Skeletal muscle tissue (tissue), 4 donors: ENCODE measurements around the gene TMEM223. TPM values are rescaled to one million over a fixed set of nuclear protein-coding genes. Genes with fewer than 3 reads are reported as not detected.
"Not testable (repeated sequence)": the region's sequence is repeated elsewhere in the genome, so short reads cannot be mapped to it uniquely, and the experiment has no call there.

ENCODE experiments used
- H3K27ac ChIP-seq: one replicate; pipeline ENCODE4 v1.7.0; 2013; ENCODE audit warnings: mild to moderate bottlenecking, low read depth, low read length, inconsistent platforms
- H3K27me3 ChIP-seq, 3 donors: one replicate each; pipeline ENCODE4 v1.7.0; 2013; ENCODE audit warnings: low read length in 3 of 3; ENCODE audit not compliant: control insufficient read depth in 3 of 3, insufficient read depth in 3 of 3
- H3K36me3 ChIP-seq, 3 donors: one replicate each; pipeline ENCODE4 v1.7.0; 2013; ENCODE audit warnings: low read length in 3 of 3; ENCODE audit not compliant: control insufficient read depth in 3 of 3, insufficient read depth in 3 of 3
- H3K4me1 ChIP-seq, 3 donors: one replicate each; pipeline ENCODE4 v1.7.0; 2013; ENCODE audit warnings: low read length in 3 of 3, mild to moderate bottlenecking in 3 of 3; ENCODE audit not compliant: control insufficient read depth in 3 of 3, insufficient read depth in 3 of 3
- H3K4me3 ChIP-seq, 3 donors: one replicate each; pipeline ENCODE4 v1.7.0; 2013; ENCODE audit warnings: low read length in 3 of 3
- H3K9ac ChIP-seq, 3 donors: one replicate each; pipeline ENCODE4 v1.7.0; 2013; ENCODE audit warnings: low read length in 3 of 3, mild to moderate bottlenecking in 3 of 3, moderate library complexity in 2 of 3, low read depth in 1 of 3
- H3K9me3 ChIP-seq, 3 donors: one replicate each; pipeline ENCODE4 v1.7.0; 2013; ENCODE audit warnings: low read length in 3 of 3; ENCODE audit not compliant: control insufficient read depth in 3 of 3
- total RNA-seq: library from RNA; depleted of rRNA; stranded (reverse); fragments of >200 nt; gene quantifications from one replicate; pipeline ENCODE4 v1.2.3, GENCODE V29; 2014
- donor health status: Osteomylitis.

Gene TMEM223
- total RNA-seq, 1 donor from 2014 or later = 20.9 TPM

DNA sequence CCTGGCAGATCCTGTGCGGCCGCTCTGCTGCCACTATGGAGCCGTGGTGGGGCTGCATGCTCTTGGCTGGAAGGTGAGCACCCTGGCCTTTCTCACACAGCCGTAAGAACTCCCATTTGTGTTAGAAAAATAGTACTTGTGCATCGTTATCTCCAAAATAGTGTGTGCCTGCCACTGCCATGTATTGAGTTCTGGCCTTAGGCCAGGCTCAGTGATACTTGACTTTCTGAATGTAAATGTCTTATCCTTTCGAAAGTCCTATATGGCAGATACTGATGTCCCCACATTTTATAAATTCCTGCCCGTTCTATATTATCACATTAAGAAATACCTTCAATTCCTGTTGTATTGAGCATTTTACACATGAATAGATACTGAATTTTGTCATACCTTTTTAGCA is 9.1 kb downstream of the TMEM223 start:
- no peak overlapping the region for H3K4me3 ChIP-seq
- H3K9ac ChIP-seq = no peak overlapping the region
- H3K36me3 ChIP-seq = peaks cover 23 to 29% (median 26%) of the 10 kb centered on the region in 3 donors
- H3K27me3 ChIP-seq = no peaks in the 10 kb centered on the region
- H3K4me1 ChIP-seq = peaks cover 9 to 18% (median 10%) of the 10 kb centered on the region in 3 donors
- no peaks in the 10 kb centered on the region for H3K9me3 ChIP-seq
- H3K27ac ChIP-seq = no peak overlapping the region

DNA sequence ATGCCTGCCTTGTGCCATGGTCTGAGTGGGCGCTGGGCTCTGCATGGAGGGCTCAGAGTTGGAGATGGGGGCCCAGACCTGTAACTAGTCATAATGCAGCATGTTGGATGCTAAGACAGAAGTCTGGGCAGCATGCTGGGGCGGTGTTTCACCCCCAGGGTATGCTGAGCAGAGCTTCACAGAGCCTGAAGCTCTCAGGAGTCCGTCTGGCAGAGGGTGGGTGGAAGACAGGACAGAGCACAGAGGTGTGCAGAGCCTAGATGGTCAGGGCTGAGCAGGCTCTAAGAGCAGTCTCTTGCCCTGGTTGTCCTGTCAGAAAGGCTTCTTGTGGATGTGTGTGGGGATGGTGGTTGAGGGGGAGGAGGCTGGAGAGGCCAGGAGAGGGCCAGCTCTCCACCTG is 13.4 kb downstream of the TMEM223 start:
- Histone ChIP-seq H3K36me3 (peaks cover 45 to 52% (median 51%) of the 10 kb centered on the region in 3 donors), H3K27ac (no peak overlapping the region), H3K4me3 (no peak overlapping the region), H3K9me3 (no peaks in the 10 kb centered on the region), H3K4me1 (no peaks in the 10 kb centered on the region), H3K27me3 (no peaks in the 10 kb centered on the region), H3K9ac (peak overlapping the region in 1 of 3 donors; percentile 40)

DNA sequence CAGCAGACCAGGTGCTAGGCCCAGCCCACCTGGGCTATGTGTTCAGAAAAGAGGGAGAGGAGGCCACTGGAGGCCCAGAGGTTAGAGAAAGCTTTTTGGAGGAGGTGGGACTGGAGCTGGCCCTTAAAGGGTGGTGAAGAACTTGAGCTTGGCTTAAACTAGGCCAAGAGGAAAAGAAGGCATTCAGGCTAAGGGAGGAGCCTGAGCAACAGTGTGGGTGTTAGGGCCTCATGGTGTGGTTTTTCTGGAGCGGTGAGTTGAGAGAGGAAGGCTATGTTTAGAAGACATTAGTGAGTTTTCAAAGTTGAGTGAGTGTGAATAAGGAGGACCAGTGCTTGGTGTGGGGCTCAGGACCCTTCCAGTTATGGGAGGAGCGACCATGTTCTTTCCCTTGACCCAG is 14.4 kb downstream of the TMEM223 start:
- Histone ChIP-seq H3K9me3 (no peaks in the 10 kb centered on the region), H3K27me3 (no peaks in the 10 kb centered on the region), H3K4me3 (no peak overlapping the region), H3K9ac (peak overlapping the region in 1 of 3 donors; percentile 33), H3K36me3 (peaks cover 41 to 48% (median 46%) of the 10 kb centered on the region in 3 donors), H3K27ac (no peak overlapping the region), H3K4me1 (peaks cover 0 to 2% (median under 1%) of the 10 kb centered on the region in 3 donors)

DNA sequence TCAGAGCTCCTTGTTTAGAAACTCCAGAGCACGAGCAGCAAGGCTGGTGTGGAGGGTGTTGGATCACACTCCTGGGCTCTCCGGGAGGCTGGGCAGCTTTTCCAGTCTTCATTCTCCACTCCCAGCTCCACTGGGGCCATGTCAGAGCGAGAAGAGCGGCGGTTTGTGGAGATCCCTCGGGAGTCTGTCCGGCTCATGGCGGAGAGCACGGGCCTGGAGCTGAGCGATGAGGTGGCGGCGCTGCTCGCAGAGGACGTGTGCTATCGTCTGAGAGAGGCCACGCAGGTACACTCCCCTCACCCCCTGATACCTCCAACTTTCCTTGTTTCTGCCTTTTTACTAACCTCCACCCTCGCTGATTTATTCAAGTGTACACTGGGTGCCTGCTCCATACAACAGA is 16.2 kb downstream of the TMEM223 start:
- H3K9ac ChIP-seq = no peak overlapping the region
- peaks cover 32 to 40% (median 39%) of the 10 kb centered on the region in 3 donors for H3K36me3 ChIP-seq
- no peak overlapping the region for H3K27ac ChIP-seq
- no peaks in the 10 kb centered on the region for H3K27me3 ChIP-seq
- no peaks in the 10 kb centered on the region for H3K9me3 ChIP-seq
- no peak overlapping the region for H3K4me3 ChIP-seq
- H3K4me1 ChIP-seq = peaks cover 4 to 13% (median 6%) of the 10 kb centered on the region in 3 donors

DNA sequence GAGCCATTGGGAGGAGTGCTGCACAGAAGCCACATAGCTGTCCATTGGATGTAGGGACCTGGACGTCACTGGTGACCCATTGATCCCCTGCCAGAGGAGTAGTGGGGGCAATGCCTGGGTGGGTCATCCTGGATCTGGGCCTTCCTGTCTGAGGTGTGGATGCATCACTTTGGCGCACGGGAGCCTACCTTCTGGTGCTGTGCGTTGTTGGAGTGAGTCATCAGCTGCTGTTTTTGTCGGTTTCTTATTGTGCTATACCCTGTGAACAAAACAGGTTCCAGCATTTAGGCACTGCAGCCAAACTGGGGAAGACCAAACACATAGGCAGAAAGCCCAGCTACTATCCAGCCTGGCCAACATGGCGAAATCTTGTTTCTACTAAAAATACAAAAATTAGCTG is 17.4 kb downstream of the TMEM223 start:
- no peak overlapping the region for H3K4me3 ChIP-seq
- H3K27ac ChIP-seq = no peak overlapping the region
- peaks cover 15 to 26% (median 16%) of the 10 kb centered on the region in 3 donors for H3K4me1 ChIP-seq
- no peaks in the 10 kb centered on the region for H3K27me3 ChIP-seq
- peak overlapping the region in 1 of 3 donors; percentile 12 for H3K9ac ChIP-seq
- H3K36me3 ChIP-seq = peaks cover 30 to 40% (median 39%) of the 10 kb centered on the region in 3 donors
- H3K9me3 ChIP-seq = no peaks in the 10 kb centered on the region

DNA sequence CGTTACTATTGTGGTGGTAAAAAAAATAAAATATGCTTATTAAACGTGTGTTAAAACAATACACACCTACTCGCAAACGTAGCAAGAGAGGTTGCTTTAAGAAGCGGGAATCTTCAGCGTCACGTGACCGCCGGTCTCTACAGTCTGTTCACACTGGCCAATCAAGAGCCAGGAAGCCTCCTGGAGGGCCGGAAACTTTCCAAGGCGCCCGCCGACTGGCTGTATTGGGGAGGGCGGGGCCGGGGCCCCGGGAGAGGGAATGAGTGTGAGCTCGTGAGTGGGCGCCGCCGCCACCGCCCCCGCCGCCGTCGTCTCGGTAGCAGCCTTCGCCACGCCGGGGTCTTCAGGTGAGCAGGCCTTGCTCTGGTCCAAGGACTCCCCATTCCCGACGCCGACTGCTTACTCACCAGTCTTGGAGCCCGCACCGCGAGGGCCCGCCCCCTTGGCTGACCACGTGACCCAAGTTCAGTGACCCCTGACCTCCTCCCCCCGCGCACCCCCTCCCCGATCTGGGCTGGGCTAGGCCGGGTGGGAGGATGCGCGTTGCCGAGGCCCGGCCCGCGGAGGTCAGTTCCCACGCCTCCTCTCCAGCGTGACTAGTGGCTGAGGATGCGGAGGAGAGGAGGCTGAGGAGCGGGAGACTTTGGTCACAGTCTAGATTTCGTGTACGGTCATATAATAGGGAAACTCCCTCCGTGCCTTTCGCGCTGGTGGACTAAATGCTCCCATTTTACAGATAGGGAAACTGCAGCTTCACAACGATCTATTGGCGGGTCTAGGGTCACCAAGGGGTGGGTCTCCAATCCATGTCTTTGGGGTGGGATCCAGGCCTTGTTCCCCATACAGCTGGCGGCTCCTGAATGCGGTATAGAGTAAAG is 20.4 kb downstream of the TMEM223 start, which contains the start of gene TAF6L:
Gene TAF6L, plus strand, starts transcription at position 253 of the 878 bp plus-strand sequence. CDS start 4,388 bp downstream, outside the sequence.
- H3K27me3 ChIP-seq = no peaks in the 10 kb centered on the region
- peaks cover 16 to 27% (median 16%) of the 10 kb centered on the region in 3 donors for H3K4me1 ChIP-seq
- H3K4me3 ChIP-seq = peak within 1 kb of the TSS; percentile 68 to 93 (median 74)
- no peaks in the 10 kb centered on the region for H3K9me3 ChIP-seq
- peak within 1 kb of the TSS; percentile 95 for H3K27ac ChIP-seq
- peak within 1 kb of the TSS; percentile 86 to 94 (median 90) for H3K9ac ChIP-seq
- H3K36me3 ChIP-seq = peaks cover 16 to 30% (median 23%) of the 10 kb centered on the region in 3 donors

DNA sequence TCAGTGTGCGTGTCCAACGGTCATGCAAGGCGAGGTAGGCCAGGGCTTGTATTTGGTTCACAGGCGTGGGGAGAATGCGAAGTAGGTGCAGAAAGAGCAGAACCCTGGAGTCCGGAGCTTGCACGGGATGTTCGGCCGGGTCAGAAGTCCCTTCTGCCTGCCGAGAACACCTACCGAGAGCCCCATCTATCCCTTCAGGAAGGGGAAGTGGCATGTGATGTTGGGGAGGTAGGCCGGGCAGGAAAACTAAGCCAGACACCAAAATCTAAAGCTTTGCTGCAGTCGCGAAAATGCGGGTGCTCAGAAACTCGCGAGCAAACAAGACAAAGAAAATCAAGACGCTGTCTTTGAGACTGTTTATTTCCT is 21.0 kb downstream of the TMEM223 start:
- H3K4me1 ChIP-seq = peaks cover 16 to 27% (median 16%) of the 10 kb centered on the region in 3 donors
- no peaks in the 10 kb centered on the region for H3K27me3 ChIP-seq
- peaks cover 15 to 29% (median 23%) of the 10 kb centered on the region in 3 donors for H3K36me3 ChIP-seq
- peak overlapping the region; percentile 68 to 93 (median 74) for H3K4me3 ChIP-seq
- H3K27ac ChIP-seq = peak overlapping the region; percentile 95
- no peaks in the 10 kb centered on the region for H3K9me3 ChIP-seq
- H3K9ac ChIP-seq = peak overlapping the region; percentile 86 to 94 (median 90)

DNA sequence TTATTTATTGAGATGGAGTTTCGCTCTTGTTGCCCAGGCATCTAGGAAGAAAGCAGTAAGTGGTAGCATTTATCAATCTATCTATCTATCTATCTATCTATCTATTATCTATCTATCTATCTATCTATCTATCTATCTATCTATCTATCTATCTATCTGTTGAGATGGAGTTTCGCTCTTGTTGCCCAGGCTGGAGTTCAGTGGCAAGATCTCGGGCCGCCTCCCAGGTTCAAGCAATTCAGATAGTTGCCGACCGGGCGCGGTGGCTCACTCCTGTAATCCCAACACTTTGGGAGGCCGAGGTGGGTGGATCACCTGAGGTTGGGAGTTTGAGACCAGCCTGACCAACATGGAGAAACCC is 31.0 kb downstream of the TMEM223 start:
- not testable (repeated sequence) for H3K9ac ChIP-seq, H3K27ac ChIP-seq

DNA sequence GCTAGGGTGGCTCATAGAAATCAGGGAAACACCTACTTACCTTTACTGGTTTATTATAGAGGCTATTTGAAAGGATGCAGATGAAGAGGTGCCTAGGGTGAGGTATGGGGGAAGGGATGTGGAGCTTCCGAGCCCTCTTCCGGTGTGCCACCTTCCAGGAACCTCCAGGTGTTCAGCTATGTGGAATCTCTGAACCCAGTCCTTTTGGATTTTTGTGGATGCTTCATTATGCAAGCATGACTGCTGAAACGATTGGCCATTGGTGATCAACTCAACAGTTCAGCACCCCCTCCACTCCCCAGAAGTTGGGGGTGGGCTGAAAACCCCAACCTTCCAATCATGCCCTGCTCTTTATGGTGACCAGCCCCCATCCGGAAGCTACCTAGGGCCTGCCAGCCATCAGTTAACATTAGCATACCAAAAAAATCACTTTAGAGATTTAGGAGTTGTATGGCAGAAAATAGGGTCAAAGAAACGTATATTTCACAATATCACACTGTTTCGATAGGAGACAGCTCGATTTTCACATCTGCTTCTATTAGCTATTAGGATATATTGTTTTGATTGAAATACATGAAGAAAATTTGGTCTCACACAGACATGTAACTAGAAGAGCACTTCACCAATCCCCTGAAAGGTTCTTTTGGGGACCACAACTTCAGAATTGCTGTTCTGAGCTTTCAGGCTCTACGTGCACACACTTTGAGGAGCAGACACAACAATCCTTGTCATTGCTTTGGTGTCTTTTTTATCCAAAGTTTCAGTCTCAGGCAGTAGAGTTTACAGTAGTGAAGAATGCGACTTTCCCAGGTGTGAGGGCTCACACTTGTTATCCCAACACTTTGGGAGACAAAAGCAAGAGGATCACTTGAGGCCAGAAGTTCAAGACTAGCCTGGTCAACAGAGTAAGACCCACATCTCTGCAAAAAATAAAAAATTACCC is 33.7 kb downstream of the TMEM223 start:
- Histone ChIP-seq H3K9ac (no peak overlapping the region), H3K4me1 (peaks cover 18 to 30% (median 22%) of the 10 kb centered on the region in 3 donors), H3K27ac (no peak overlapping the region), H3K27me3 (no peaks in the 10 kb centered on the region), H3K4me3 (no peak overlapping the region), H3K9me3 (no peaks in the 10 kb centered on the region), H3K36me3 (peaks cover 5 to 8% (median 5%) of the 10 kb centered on the region in 3 donors)

More for the DNA sequence above, 31.0 kb downstream of the TMEM223 start:
- not testable (repeated sequence) for H3K27me3 ChIP-seq, H3K9me3 ChIP-seq
- H3K4me3 ChIP-seq = peak overlapping the region; percentile 38 to 97 (median 94)
- H3K4me1 ChIP-seq = peaks cover 13 to 15% (median 13%) of the 10 kb centered on the region in 3 donors
- peaks cover 9 to 11% (median 9%) of the 10 kb centered on the region in 3 donors for H3K36me3 ChIP-seq
